ENCODE results near the gene TNFRSF13B. TPM values are rescaled to one million over a fixed set of nuclear protein-coding genes. Genes with fewer than 3 reads are reported as not detected.

The TNFRSF13B gene
- total RNA-seq, 2 experiments from 2014 or later: 0.31 to 0.52 TPM

GRCh38 chr17:16933317-16934132, 38.4 kb downstream of the TNFRSF13B start:
- H3K4me3 Mint-ChIP-seq: no peak overlapping the region
- no peak overlapping the region for H3K27ac Mint-ChIP-seq
- DNase-seq: no peak
- H3K36me3 Mint-ChIP-seq: no peaks in the 10 kb centered on the region
- H3K4me1 Mint-ChIP-seq: peaks cover 2% of the 10 kb centered on the region
- no peaks in the 10 kb centered on the region for H3K27me3 Mint-ChIP-seq
- no peaks in the 10 kb centered on the region for H3K9me3 Mint-ChIP-seq

- Mint-ChIP-seq H3K4me3 (no peak overlapping the region), H3K36me3 (no peaks in the 10 kb centered on the region), H3K27me3 (no peaks in the 10 kb centered on the region)
Observed at GRCh38 chr17:16932611-16933010, 39.3 kb downstream of the TNFRSF13B start.

GRCh38 chr17:16932156-16932555, 39.8 kb downstream of the TNFRSF13B start:
- H3K27me3 Mint-ChIP-seq: no peaks in the 10 kb centered on the region
- H3K36me3 Mint-ChIP-seq: no peaks in the 10 kb centered on the region
- H3K4me1 Mint-ChIP-seq: peaks cover 2% of the 10 kb centered on the region
- no peak overlapping the region for H3K4me3 Mint-ChIP-seq
- DNase-seq: no peak
- no peak overlapping the region for H3K27ac Mint-ChIP-seq
- no peaks in the 10 kb centered on the region for H3K9me3 Mint-ChIP-seq

More at GRCh38 chr17:16932611-16933010, 39.3 kb downstream of the TNFRSF13B start:
- DNase-seq: no peak
- peaks cover 2% of the 10 kb centered on the region for H3K4me1 Mint-ChIP-seq
- no peak overlapping the region for H3K27ac Mint-ChIP-seq
- H3K9me3 Mint-ChIP-seq: no peaks in the 10 kb centered on the region

GRCh38 chr17:16931318-16932060, 40.4 kb downstream of the TNFRSF13B start:
- Mint-ChIP-seq H3K9me3 (no peaks in the 10 kb centered on the region), H3K27ac (no peak overlapping the region), H3K36me3 (no peaks in the 10 kb centered on the region), H3K27me3 (no peaks in the 10 kb centered on the region), H3K4me1 (peaks cover 2% of the 10 kb centered on the region), H3K4me3 (no peak overlapping the region)
- DNase-seq: no peak

- no peak for DNase-seq
- H3K4me3 Mint-ChIP-seq: no peak overlapping the region
- H3K27me3 Mint-ChIP-seq: no peaks in the 10 kb centered on the region
- H3K9me3 Mint-ChIP-seq: no peaks in the 10 kb centered on the region
- H3K36me3 Mint-ChIP-seq: no peaks in the 10 kb centered on the region
- peaks cover 2% of the 10 kb centered on the region for H3K4me1 Mint-ChIP-seq
- H3K27ac Mint-ChIP-seq: no peak overlapping the region
Observed at GRCh38 chr17:16930571-16931317, 41.2 kb downstream of the TNFRSF13B start.

- no peak overlapping the region for H3K27ac Mint-ChIP-seq
- H3K4me3 Mint-ChIP-seq: no peak overlapping the region
- H3K27me3 Mint-ChIP-seq: no peaks in the 10 kb centered on the region
Observed at GRCh38 chr17:16929757-16930520, 42.0 kb downstream of the TNFRSF13B start.

GRCh38 chr17:16929035-16929680, 42.8 kb downstream of the TNFRSF13B start:
- no peaks in the 10 kb centered on the region for H3K36me3 Mint-ChIP-seq
- H3K4me3 Mint-ChIP-seq: no peak overlapping the region
- H3K27ac Mint-ChIP-seq: no peak overlapping the region
- H3K9me3 Mint-ChIP-seq: no peaks in the 10 kb centered on the region
- H3K4me1 Mint-ChIP-seq: peaks cover 2% of the 10 kb centered on the region
- no peaks in the 10 kb centered on the region for H3K27me3 Mint-ChIP-seq
- no peak for DNase-seq

More at GRCh38 chr17:16929757-16930520, 42.0 kb downstream of the TNFRSF13B start:
- H3K36me3 Mint-ChIP-seq: no peaks in the 10 kb centered on the region
- DNase-seq: no peak
- H3K9me3 Mint-ChIP-seq: no peaks in the 10 kb centered on the region
- H3K4me1 Mint-ChIP-seq: peaks cover 2% of the 10 kb centered on the region

- no peaks in the 10 kb centered on the region for H3K9me3 Mint-ChIP-seq
- H3K27me3 Mint-ChIP-seq: no peaks in the 10 kb centered on the region
- H3K4me1 Mint-ChIP-seq: peaks cover 2% of the 10 kb centered on the region
- no peak for DNase-seq
- H3K27ac Mint-ChIP-seq: no peak overlapping the region
- H3K36me3 Mint-ChIP-seq: no peaks in the 10 kb centered on the region
- no peak overlapping the region for H3K4me3 Mint-ChIP-seq
Observed at GRCh38 chr17:16928406-16929034, 43.4 kb downstream of the TNFRSF13B start.

- Mint-ChIP-seq H3K4me1 (peaks cover 2% of the 10 kb centered on the region), H3K27me3 (no peaks in the 10 kb centered on the region), H3K9me3 (no peaks in the 10 kb centered on the region), H3K36me3 (no peaks in the 10 kb centered on the region), H3K4me3 (no peak overlapping the region), H3K27ac (no peak overlapping the region)
- DNase-seq: no peak
Observed at GRCh38 chr17:16927641-16928321, 44.1 kb downstream of the TNFRSF13B start.

- Mint-ChIP-seq H3K36me3 (no peaks in the 10 kb centered on the region), H3K27me3 (no peaks in the 10 kb centered on the region), H3K9me3 (no peaks in the 10 kb centered on the region), H3K27ac (no peak overlapping the region), H3K4me3 (no peak overlapping the region), H3K4me1 (peaks cover 2% of the 10 kb centered on the region)
- DNase-seq: no peak
Observed at GRCh38 chr17:16926571-16927451, 45.1 kb downstream of the TNFRSF13B start.

- Mint-ChIP-seq H3K36me3 (no peaks in the 10 kb centered on the region), H3K27ac (no peak overlapping the region), H3K4me3 (no peak overlapping the region), H3K4me1 (peaks cover 2% of the 10 kb centered on the region), H3K9me3 (no peaks in the 10 kb centered on the region), H3K27me3 (no peaks in the 10 kb centered on the region)
- no peak for DNase-seq
Observed at GRCh38 chr17:16926061-16926511, 45.8 kb downstream of the TNFRSF13B start.

GRCh38 chr17:16925461-16926060, 46.4 kb downstream of the TNFRSF13B start:
- Mint-ChIP-seq H3K27ac (no peak overlapping the region), H3K9me3 (no peaks in the 10 kb centered on the region), H3K27me3 (no peaks in the 10 kb centered on the region)

More at GRCh38 chr17:16925461-16926060, 46.4 kb downstream of the TNFRSF13B start:
- no peak for DNase-seq
- Mint-ChIP-seq H3K36me3 (no peaks in the 10 kb centered on the region), H3K4me1 (peaks cover 2% of the 10 kb centered on the region), H3K4me3 (no peak overlapping the region)

Measured in activated naive CD8-positive, alpha-beta T cell treated with anti-CD3 and anti-CD28 coated beads for 36 hours (primary cell).